Measurements from ENCODE around the gene UVRAG. TPM values are rescaled to one million over a fixed set of nuclear protein-coding genes. Genes with fewer than 3 reads are reported as not detected.

Gene UVRAG
- total and polyA plus RNA-seq, 12 donors, result 5.0 to 18.3 (median 13.4) TPM

DNA sequence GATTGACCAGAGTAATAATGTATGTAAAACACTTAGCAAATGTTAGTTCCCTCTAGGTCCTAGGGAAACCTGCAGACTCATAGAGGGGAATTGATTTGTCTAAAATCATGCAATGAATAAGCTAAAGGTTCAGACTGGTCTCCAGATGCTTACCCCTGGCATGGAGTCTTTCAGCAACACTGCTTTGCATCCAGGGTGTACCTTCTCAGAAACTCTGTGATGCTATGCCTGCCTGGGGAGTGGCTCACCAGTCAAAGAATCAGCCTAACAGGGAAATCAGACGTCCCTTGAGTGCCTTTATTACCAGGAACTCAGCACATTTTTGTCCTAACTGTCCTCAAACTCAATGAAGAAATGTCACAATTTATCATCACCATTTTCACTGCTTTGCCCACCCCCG, 5.9 kb upstream of the UVRAG start:
- 77 to 81% methylated on average over 2 of the region's 2 CpGs for WGBS, 2 donors
- Histone ChIP-seq H3K4me3 (no peak overlapping the region), H3K27ac (no peak overlapping the region), H3K36me3 (no peaks in the 10 kb centered on the region), H3K4me1 (peaks cover 0 to 14% (median 6%) of the 10 kb centered on the region in 9 donors), H3K9me3 (no peaks in the 10 kb centered on the region), H3K27me3 (no peaks in the 10 kb centered on the region)
- intact Hi-C loops (cut with DNase I), result loop anchor here in 3 of 10 donors (10.0 kb wide), 2 partner anchors 346 to 506 kb away; no protein-coding TSS in a partner anchor
- TF ChIP-seq, protein P1, sequence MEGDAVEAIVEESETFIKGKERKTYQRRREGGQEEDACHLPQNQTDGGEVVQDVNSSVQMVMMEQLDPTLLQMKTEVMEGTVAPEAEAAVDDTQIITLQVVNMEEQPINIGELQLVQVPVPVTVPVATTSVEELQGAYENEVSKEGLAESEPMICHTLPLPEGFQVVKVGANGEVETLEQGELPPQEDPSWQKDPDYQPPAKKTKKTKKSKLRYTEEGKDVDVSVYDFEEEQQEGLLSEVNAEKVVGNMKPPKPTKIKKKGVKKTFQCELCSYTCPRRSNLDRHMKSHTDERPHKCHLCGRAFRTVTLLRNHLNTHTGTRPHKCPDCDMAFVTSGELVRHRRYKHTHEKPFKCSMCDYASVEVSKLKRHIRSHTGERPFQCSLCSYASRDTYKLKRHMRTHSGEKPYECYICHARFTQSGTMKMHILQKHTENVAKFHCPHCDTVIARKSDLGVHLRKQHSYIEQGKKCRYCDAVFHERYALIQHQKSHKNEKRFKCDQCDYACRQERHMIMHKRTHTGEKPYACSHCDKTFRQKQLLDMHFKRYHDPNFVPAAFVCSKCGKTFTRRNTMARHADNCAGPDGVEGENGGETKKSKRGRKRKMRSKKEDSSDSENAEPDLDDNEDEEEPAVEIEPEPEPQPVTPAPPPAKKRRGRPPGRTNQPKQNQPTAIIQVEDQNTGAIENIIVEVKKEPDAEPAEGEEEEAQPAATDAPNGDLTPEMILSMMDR (IDR thresholded peaks at IDR 0.05), result no peak
- ATAC-seq (no peak), DNase-seq (no peak)

- Histone ChIP-seq H3K36me3 (no peaks in the 10 kb centered on the region), H3K4me1 (peaks cover 0 to 17% (median 10%) of the 10 kb centered on the region in 9 donors), H3K9me3 (no peaks in the 10 kb centered on the region), H3K4me3 (no peak overlapping the region), H3K27ac (peak overlapping the region in 1 of 10 donors; percentile 15), H3K27me3 (no peaks in the 10 kb centered on the region)
- intact Hi-C loops (cut with DNase I), result loop anchor here in 3 of 10 donors (10.0 kb wide), 2 partner anchors 345 to 505 kb away; no protein-coding TSS in a partner anchor
- ATAC-seq (no peak), DNase-seq (no peak)
- WGBS, 2 donors, result 87 to 91% methylated on average over 2 of the region's 2 CpGs
- TF ChIP-seq, protein P1 (IDR thresholded peaks at IDR 0.05), result no peak
Observed at GRCh38 chr11:75809991-75810390, 5.0 kb upstream of the UVRAG start.

DNA sequence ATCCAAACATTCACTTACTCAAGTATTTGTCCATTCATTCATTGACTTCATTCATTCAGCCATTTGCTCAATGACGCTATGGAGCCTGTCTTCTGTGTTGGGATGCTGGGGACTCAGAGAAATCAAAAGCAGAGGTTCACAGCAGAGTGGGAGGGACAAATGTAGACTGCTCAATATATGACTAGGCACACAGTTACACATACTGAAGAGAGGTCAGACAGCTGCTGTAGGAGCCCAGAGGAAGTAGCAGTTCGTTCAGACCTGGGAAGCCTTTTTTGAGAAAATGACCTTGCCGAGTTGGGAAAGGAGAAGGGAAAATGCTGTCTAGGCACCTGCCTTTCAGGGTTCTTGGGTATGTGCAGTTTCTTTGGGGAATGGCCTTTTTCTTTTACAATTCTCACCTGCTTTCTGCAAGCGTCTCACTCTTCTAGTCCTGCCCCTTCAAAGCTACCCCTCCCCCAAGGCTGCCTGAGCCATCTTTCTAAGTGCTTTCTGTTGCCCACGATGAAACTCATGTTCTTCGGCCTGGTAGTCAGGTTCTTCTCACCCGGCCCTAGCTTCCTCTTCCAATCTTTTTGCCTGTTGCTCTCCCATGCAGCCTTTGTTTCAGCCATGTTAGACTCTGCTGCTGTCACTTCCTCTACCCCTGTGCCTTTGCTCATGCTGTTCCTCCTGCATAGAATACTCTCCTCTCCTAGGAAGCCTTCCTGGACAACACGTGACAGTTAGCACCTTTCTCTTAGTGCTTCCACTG, 4.2 kb upstream of the UVRAG start:
- peak overlapping the region in 1 of 10 donors; percentile 15 for H3K27ac ChIP-seq
- no peaks in the 10 kb centered on the region for H3K9me3 ChIP-seq
- no peak for DNase-seq
- TF ChIP-seq, protein P1 (IDR thresholded peaks at IDR 0.05), result no peak
- 82 to 85% methylated on average over 8 of the region's 8 CpGs for WGBS, 2 donors
- H3K4me3 ChIP-seq, result no peak overlapping the region
- intact Hi-C loops (cut with DNase I), result no loop called here
- no peak for ATAC-seq
- peaks cover 3 to 17% (median 10%) of the 10 kb centered on the region in 9 donors for H3K4me1 ChIP-seq
- H3K27me3 ChIP-seq, result no peaks in the 10 kb centered on the region
- H3K36me3 ChIP-seq, result no peaks in the 10 kb centered on the region

GRCh38 chr11:75811485-75811884, 3.5 kb upstream of the UVRAG start:
- Histone ChIP-seq H3K36me3 (no peaks in the 10 kb centered on the region), H3K4me1 (peaks cover 3 to 20% (median 17%) of the 10 kb centered on the region in 9 donors), H3K9me3 (no peaks in the 10 kb centered on the region), H3K4me3 (no peak overlapping the region), H3K27me3 (no peaks in the 10 kb centered on the region), H3K27ac (no peak overlapping the region)
- intact Hi-C loops (cut with DNase I), result no loop called here
- ATAC-seq, result no peak
- WGBS, 2 donors, result 73 to 85% methylated on average over 2 of the region's 2 CpGs
- DNase-seq, result no peak
- TF ChIP-seq, protein P1 (IDR thresholded peaks at IDR 0.05), result no peak
